ENCODE results near the gene ST6GAL1.

DNA sequence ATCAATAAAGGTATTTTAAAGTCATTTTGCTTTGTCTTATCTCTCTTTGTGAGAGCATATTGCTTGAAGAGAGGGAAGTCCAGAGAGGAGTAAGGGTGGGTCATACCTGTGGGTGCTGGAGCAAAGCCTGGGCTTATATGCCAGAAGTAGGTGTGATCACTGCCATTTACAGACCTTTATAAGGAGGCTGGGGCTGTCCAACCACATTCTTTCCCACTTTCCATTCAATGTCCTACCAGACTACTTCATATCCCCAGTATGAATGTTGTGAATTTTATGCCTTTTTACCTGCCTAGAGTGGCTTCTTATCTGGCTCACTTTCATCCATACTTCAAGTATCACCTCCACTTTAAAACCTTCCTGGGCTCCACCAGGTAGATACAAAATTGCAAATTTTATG is 39.4 kb upstream of the ST6GAL1 start:
- TF ChIP-seq KDM4B (CRISPR knock-in tag; IDR thresholded peaks at IDR 0.05) (no peak), MYC (CRISPR knock-in tag; IDR thresholded peaks at IDR 0.05; ENCODE audit: borderline replicate concordance) (no peak), POLR2A (IDR thresholded peaks at IDR 0.05; ENCODE audit: insufficient read depth in 1 of 2, low read depth in 2 of 2, low read length in 2 of 2) (no peak), GABPA (IDR thresholded peaks at IDR 0.05; ENCODE audit: low read depth, low read length) (no peak), GABPA (CRISPR knock-in tag; IDR thresholded peaks at IDR 0.05; ENCODE audit: low read depth) (no peak)
- TF ChIP-seq, protein P1, sequence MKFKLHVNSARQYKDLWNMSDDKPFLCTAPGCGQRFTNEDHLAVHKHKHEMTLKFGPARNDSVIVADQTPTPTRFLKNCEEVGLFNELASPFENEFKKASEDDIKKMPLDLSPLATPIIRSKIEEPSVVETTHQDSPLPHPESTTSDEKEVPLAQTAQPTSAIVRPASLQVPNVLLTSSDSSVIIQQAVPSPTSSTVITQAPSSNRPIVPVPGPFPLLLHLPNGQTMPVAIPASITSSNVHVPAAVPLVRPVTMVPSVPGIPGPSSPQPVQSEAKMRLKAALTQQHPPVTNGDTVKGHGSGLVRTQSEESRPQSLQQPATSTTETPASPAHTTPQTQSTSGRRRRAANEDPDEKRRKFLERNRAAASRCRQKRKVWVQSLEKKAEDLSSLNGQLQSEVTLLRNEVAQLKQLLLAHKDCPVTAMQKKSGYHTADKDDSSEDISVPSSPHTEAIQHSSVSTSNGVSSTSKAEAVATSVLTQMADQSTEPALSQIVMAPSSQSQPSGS (CRISPR knock-in tag; IDR thresholded peaks at IDR 0.05): no peak

All from HepG2 (cell line).